ENCODE data around the gene MRPL23.

GRCh38 chr11:1915795-1916131 is 31.4 kb upstream of the MRPL23 start:
- no peak for TF ChIP-seq EZH2 (IDR thresholded peaks at IDR 0.05; ENCODE audit: low read length, missing control alignments)
- no peak for TF ChIP-seq CTCF (conservative IDR thresholded peaks at IDR 0.05 in 1 of 2, IDR thresholded peaks at IDR 0.05 in 1 of 2; ENCODE audit: low read depth in 1 of 2, low read length in 2 of 2)
